ENCODE measurements around the gene KIAA1671. TPM values are rescaled to one million over a fixed set of nuclear protein-coding genes. Genes with fewer than 3 reads are reported as not detected.

KIAA1671 gene
- total RNA-seq, 1 experiment from 2014 or later = 12.8 TPM

GRCh38 chr22:24957043-24957442 is 4.5 kb downstream of the KIAA1671 start:
- TF ChIP-seq EZH2 (IDR thresholded peaks at IDR 0.05; ENCODE audit: borderline replicate concordance, low read depth, low read length, poor library complexity, severe bottlenecking) (no peak), CTCF (conservative IDR thresholded peaks at IDR 0.05; ENCODE audit: low read depth, low read length) (no peak)
- no peak overlapping the region for H3K4me3 ChIP-seq (ENCODE audit: low read depth, low read length, poor library complexity, severe bottlenecking)
- no TSS peak for BruUV-seq (replicated peaks)
- ChIA-PET CTCF (no interaction called here), POLR2A (ENCODE audit: low non-redundant PET) (no interaction called here)
- H3K9me3 ChIP-seq (ENCODE audit: low read depth, low read length, poor library complexity, severe bottlenecking) = no peaks in the 10 kb centered on the region
- no peak overlapping the region for H3K27ac ChIP-seq (ENCODE audit: low read depth, low read length, poor library complexity, severe bottlenecking)
- H3K36me3 ChIP-seq (ENCODE audit: insufficient read depth, low read length, poor library complexity, severe bottlenecking) = no peaks in the 10 kb centered on the region
- no peak for DNase-seq (ENCODE audit: low spot score)
- no peaks in the 10 kb centered on the region for H3K27me3 ChIP-seq (replicated peaks; ENCODE audit: insufficient read depth, low read depth, low read length, poor library complexity)
- intact Hi-C loops (cut with micrococcal nuclease; ENCODE audit: unreplicated experiment) = no loop called here
- H3K4me1 ChIP-seq (ENCODE audit: insufficient read depth, low read length, poor library complexity, severe bottlenecking) = peaks cover 11% of the 10 kb centered on the region

DNA sequence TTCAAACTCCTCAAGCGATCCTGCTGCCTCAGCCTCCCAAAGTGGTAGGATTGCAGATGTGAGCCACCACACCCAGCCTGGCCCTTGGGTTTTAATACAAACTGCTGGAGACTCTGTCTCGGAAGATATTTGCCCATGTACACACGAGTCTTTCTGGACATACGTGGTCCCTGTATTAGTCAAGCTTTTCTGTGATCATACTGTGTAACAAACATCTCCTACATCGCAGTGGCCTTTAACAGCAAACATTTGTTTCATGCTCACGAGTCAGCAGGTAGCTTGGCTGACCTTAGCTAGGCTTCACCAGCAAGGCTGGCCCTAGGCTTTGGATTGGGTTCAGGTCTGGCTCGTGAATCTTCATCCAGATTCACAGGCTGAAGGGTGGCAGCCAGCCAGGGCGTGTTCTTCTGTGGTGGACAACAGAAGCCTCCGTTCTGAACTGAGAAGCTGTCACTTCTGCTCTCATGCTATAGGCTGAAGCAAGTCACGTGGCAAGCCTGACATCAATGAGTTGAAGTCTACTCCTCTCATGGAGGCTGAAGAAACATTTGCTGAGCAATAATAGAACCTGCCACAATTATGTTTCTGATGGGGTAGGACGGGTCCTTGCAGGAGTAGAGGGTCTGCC is 8.8 kb downstream of the KIAA1671 start:
- no peaks in the 10 kb centered on the region for H3K36me3 ChIP-seq (ENCODE audit: insufficient read depth, low read length, poor library complexity, severe bottlenecking)
- CTCF ChIA-PET = no interaction called here
- no TSS peak for BruUV-seq (replicated peaks)
- H3K9me3 ChIP-seq (ENCODE audit: low read depth, low read length, poor library complexity, severe bottlenecking) = no peaks in the 10 kb centered on the region
- POLR2A ChIA-PET (ENCODE audit: low non-redundant PET) = no interaction called here
- no peaks in the 10 kb centered on the region for H3K4me1 ChIP-seq (ENCODE audit: insufficient read depth, low read length, poor library complexity, severe bottlenecking)
- H3K27ac ChIP-seq (ENCODE audit: low read depth, low read length, poor library complexity, severe bottlenecking) = no peak overlapping the region
- H3K27me3 ChIP-seq (replicated peaks; ENCODE audit: insufficient read depth, low read depth, low read length, poor library complexity) = no peaks in the 10 kb centered on the region
- no peak for DNase-seq (ENCODE audit: low spot score)
- intact Hi-C loops (cut with micrococcal nuclease; ENCODE audit: unreplicated experiment) = no loop called here
- TF ChIP-seq EZH2 (IDR thresholded peaks at IDR 0.05; ENCODE audit: borderline replicate concordance, low read depth, low read length, poor library complexity, severe bottlenecking) (no peak), CTCF (conservative IDR thresholded peaks at IDR 0.05; ENCODE audit: low read depth, low read length) (no peak)
- no peak overlapping the region for H3K4me3 ChIP-seq (ENCODE audit: low read depth, low read length, poor library complexity, severe bottlenecking)

DNA sequence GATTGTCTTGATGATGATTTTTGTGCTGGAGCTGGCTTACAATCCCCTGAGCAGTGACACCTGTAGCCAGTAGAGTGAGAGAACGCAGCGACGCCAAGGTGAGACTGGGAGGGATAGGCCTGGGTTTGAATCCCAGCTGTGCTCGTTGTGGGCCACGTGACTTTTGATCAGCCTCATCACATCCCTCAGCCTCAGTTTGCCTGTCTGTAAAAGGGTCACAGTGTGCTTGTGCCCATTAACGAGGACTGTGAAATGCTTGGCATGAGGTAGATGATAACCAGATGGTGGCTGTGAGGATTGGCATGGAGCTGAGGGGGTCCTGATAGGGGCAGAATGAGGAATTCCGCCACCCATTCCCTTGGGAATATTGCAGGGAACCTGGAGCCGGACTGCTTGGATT is 9.6 kb downstream of the KIAA1671 start:
- no peaks in the 10 kb centered on the region for H3K4me1 ChIP-seq (ENCODE audit: insufficient read depth, low read length, poor library complexity, severe bottlenecking)
- ChIA-PET POLR2A (ENCODE audit: low non-redundant PET) (no interaction called here), CTCF (no interaction called here)
- no peaks in the 10 kb centered on the region for H3K36me3 ChIP-seq (ENCODE audit: insufficient read depth, low read length, poor library complexity, severe bottlenecking)
- no peak for DNase-seq (ENCODE audit: low spot score)
- no peak for TF ChIP-seq EZH2 (IDR thresholded peaks at IDR 0.05; ENCODE audit: borderline replicate concordance, low read depth, low read length, poor library complexity, severe bottlenecking)
- TF ChIP-seq CTCF (conservative IDR thresholded peaks at IDR 0.05; ENCODE audit: low read depth, low read length) = no peak
- BruUV-seq (replicated peaks) = no TSS peak
- no peaks in the 10 kb centered on the region for H3K27me3 ChIP-seq (replicated peaks; ENCODE audit: insufficient read depth, low read depth, low read length, poor library complexity)
- no peak overlapping the region for H3K4me3 ChIP-seq (ENCODE audit: low read depth, low read length, poor library complexity, severe bottlenecking)
- intact Hi-C loops (cut with micrococcal nuclease; ENCODE audit: unreplicated experiment) = no loop called here
- H3K9me3 ChIP-seq (ENCODE audit: low read depth, low read length, poor library complexity, severe bottlenecking) = no peaks in the 10 kb centered on the region
- no peak overlapping the region for H3K27ac ChIP-seq (ENCODE audit: low read depth, low read length, poor library complexity, severe bottlenecking)

All from A673 (cell line).